ENCODE data around the gene MBNL3. TPM values are rescaled to one million over a fixed set of nuclear protein-coding genes. Genes with fewer than 3 reads are reported as not detected.

Gene MBNL3
- total RNA-seq, 1 experiment from 2014 or later = 2.6 TPM

GRCh38 chrX:132520792-132521191 is 32.0 kb upstream of the MBNL3 start:
- H2BK20ac ChIP-seq (ENCODE audit: low read depth, low read length, poor library complexity, severe bottlenecking) = no peak overlapping the region
- no peak overlapping the region for H3K27ac ChIP-seq (ENCODE audit: insufficient read length, low read depth, low read length)
- no peak overlapping the region for H3K23ac ChIP-seq (ENCODE audit: insufficient read length, low read depth, low read length)
- no peak overlapping the region for H3T11ph ChIP-seq (ENCODE audit: low read length)
- no peaks in the 10 kb centered on the region for H4K20me1 ChIP-seq (ENCODE audit: control insufficient read depth, insufficient read depth, insufficient read length)
- H2BK5ac ChIP-seq (ENCODE audit: insufficient read length, low read length) = no peak overlapping the region
- H2AK5ac ChIP-seq (ENCODE audit: insufficient read length, low read length) = no peak overlapping the region
- H3K27me3 ChIP-seq (ENCODE audit: insufficient read depth, low read length) = no peaks in the 10 kb centered on the region
- no peaks in the 10 kb centered on the region for H3K9me3 Mint-ChIP-seq
- no peak overlapping the region for H2BK120ac ChIP-seq (ENCODE audit: low read depth, low read length, poor library complexity, severe bottlenecking)
- H4K8ac ChIP-seq (replicated peaks; ENCODE audit: insufficient read length, low read depth, low read length) = no peak overlapping the region
- H3K27ac Mint-ChIP-seq = no peak overlapping the region
- H3K4me3 Mint-ChIP-seq = no peak overlapping the region
- no peak overlapping the region for H3K18ac ChIP-seq (ENCODE audit: insufficient read length, low read depth, low read length)
- no peak for DNase-seq
- H4K91ac ChIP-seq (ENCODE audit: insufficient read length, low read depth, low read length) = no peak overlapping the region
- no peaks in the 10 kb centered on the region for H3K79me2 ChIP-seq (ENCODE audit: insufficient read depth, low read length)
- no peak overlapping the region for H4K5ac ChIP-seq (ENCODE audit: insufficient read length, low read depth, low read length)
- no peaks in the 10 kb centered on the region for H3K4me1 ChIP-seq (ENCODE audit: insufficient read depth, low read length)
- no peaks in the 10 kb centered on the region for H3K23me2 ChIP-seq (ENCODE audit: insufficient read length, low read depth, low read length, poor library complexity, severe bottlenecking)
- H2BK12ac ChIP-seq (ENCODE audit: insufficient read length, low read depth, low read length) = no peak overlapping the region
- H3K56ac ChIP-seq (ENCODE audit: insufficient read length, low read depth, low read length) = no peak overlapping the region
- peaks cover 8% of the 10 kb centered on the region; the same call in 1 of the 2 replicates for H3K27me3 Mint-ChIP-seq (ENCODE audit: low read depth)
- no peak overlapping the region for H3K9ac ChIP-seq (ENCODE audit: extremely low read depth, insufficient read length, low read length)
- H3K4ac ChIP-seq (ENCODE audit: low read depth, low read length) = no peak overlapping the region
- no peak overlapping the region for H3K4me2 ChIP-seq (ENCODE audit: insufficient read depth, insufficient read length, low read length)
- H3K36me3 Mint-ChIP-seq (ENCODE audit: insufficient read depth in 1 of 3, low read depth in 3 of 3) = no peaks in the 10 kb centered on the region
- H3K4me1 Mint-ChIP-seq = no peaks in the 10 kb centered on the region
- H3K79me1 ChIP-seq (ENCODE audit: insufficient read depth, low read depth, low read length, poor library complexity, severe bottlenecking) = no peaks in the 10 kb centered on the region
- TF ChIP-seq CTCF (conservative IDR thresholded peaks at IDR 0.05) = no peak
- no peak overlapping the region for H3K14ac ChIP-seq (ENCODE audit: insufficient read depth, low read length)
- WGBS (ENCODE audit: extremely low coverage, insufficient read length, low lambda C conversion rate) = no CpG with 5 or more reads among the region's 1 CpG
- no peak overlapping the region for H2BK15ac ChIP-seq (ENCODE audit: low read depth, low read length)
- no peaks in the 10 kb centered on the region for H3K9me3 ChIP-seq (ENCODE audit: control insufficient read depth, low read depth, low read length)
- H2AFZ ChIP-seq (ENCODE audit: low read length) = no peak overlapping the region
